Measurements from ENCODE around the gene CCDC85A.

CCDC85A gene

GRCh38 chr2:56333812-56334485 lies 150.2 kb downstream of the CCDC85A start:
- no peak for TF ChIP-seq EP300 (IDR thresholded peaks at IDR 0.05; ENCODE audit: borderline replicate concordance)
- peak; percentile 24; the same call in 1 of the 2 replicates for TF ChIP-seq TEAD4 (IDR thresholded peaks at IDR 0.05)

GRCh38 chr2:56334622-56335021 lies 150.8 kb downstream of the CCDC85A start:
- TF ChIP-seq REST (IDR thresholded peaks at IDR 0.05; ENCODE audit: low read depth) (no peak), EGR1 (IDR thresholded peaks at IDR 0.05) (no peak), EP300 (IDR thresholded peaks at IDR 0.05; ENCODE audit: borderline replicate concordance) (no peak), NFIC (IDR thresholded peaks at IDR 0.05) (no peak), MAX (IDR thresholded peaks at IDR 0.05) (no peak), TEAD4 (IDR thresholded peaks at IDR 0.05) (no peak), ZBTB7A (IDR thresholded peaks at IDR 0.05; ENCODE audit: low read depth) (no peak), CREB1 (IDR thresholded peaks at IDR 0.05; ENCODE audit: low read depth) (no peak), RAD21 (IDR thresholded peaks at IDR 0.05; ENCODE audit: low read depth) (no peak), FOXM1 (IDR thresholded peaks at IDR 0.05; ENCODE audit: borderline replicate concordance, low read depth) (no peak), CEBPB (IDR thresholded peaks at IDR 0.05) (no peak), YY1 (IDR thresholded peaks at IDR 0.05; ENCODE audit: low read depth) (no peak), TCF12 (IDR thresholded peaks at IDR 0.05; ENCODE audit: low read depth) (no peak), USF1 (IDR thresholded peaks at IDR 0.05) (no peak), TAF1 (IDR thresholded peaks at IDR 0.05; ENCODE audit: low read depth) (no peak)

- TF ChIP-seq CREB1 (IDR thresholded peaks at IDR 0.05; ENCODE audit: low read depth) (no peak), EP300 (IDR thresholded peaks at IDR 0.05; ENCODE audit: borderline replicate concordance) (no peak), TEAD4 (IDR thresholded peaks at IDR 0.05) (no peak), RAD21 (IDR thresholded peaks at IDR 0.05; ENCODE audit: low read depth) (no peak), CEBPB (IDR thresholded peaks at IDR 0.05) (no peak), MAX (IDR thresholded peaks at IDR 0.05) (no peak), USF1 (IDR thresholded peaks at IDR 0.05) (no peak), REST (IDR thresholded peaks at IDR 0.05; ENCODE audit: low read depth) (no peak), NFIC (IDR thresholded peaks at IDR 0.05) (no peak), EGR1 (IDR thresholded peaks at IDR 0.05) (no peak), TCF12 (IDR thresholded peaks at IDR 0.05; ENCODE audit: low read depth) (no peak), YY1 (IDR thresholded peaks at IDR 0.05; ENCODE audit: low read depth) (no peak), FOXM1 (IDR thresholded peaks at IDR 0.05; ENCODE audit: borderline replicate concordance, low read depth) (no peak), TAF1 (IDR thresholded peaks at IDR 0.05; ENCODE audit: low read depth) (no peak)
Observed at GRCh38 chr2:56335101-56335500, 151.3 kb downstream of the CCDC85A start.

- TF ChIP-seq CREB1 (IDR thresholded peaks at IDR 0.05; ENCODE audit: low read depth) (no peak), REST (IDR thresholded peaks at IDR 0.05; ENCODE audit: low read depth) (no peak), EGR1 (IDR thresholded peaks at IDR 0.05) (no peak), FOXM1 (IDR thresholded peaks at IDR 0.05; ENCODE audit: borderline replicate concordance, low read depth) (no peak)
Observed at GRCh38 chr2:56337342-56337741, 153.6 kb downstream of the CCDC85A start.

- TF ChIP-seq REST (IDR thresholded peaks at IDR 0.05; ENCODE audit: low read depth) = no peak
- no peak for TF ChIP-seq MAX (IDR thresholded peaks at IDR 0.05)
Observed at GRCh38 chr2:56338232-56338631, 154.4 kb downstream of the CCDC85A start.

Measured in Ishikawa (cell line).